ENCODE data around the gene KAT5. TPM values are rescaled to one million over a fixed set of nuclear protein-coding genes. Genes with fewer than 3 reads are reported as not detected.
"Not testable (repeated sequence)": the region's sequence is repeated elsewhere in the genome, so short reads cannot be mapped to it uniquely, and the experiment has no call there.

Gene KAT5
- polyA plus RNA-seq, 3 donors, result 66.1 to 73.8 (median 72.0) TPM

- DNase-seq (ENCODE audit: extremely low read depth in 1 of 11, low read depth in 9 of 11, low spot score in 4 of 11), result no peak
Measured at GRCh38 chr11:65700399-65700798, 11.7 kb upstream of the KAT5 start.

DNA sequence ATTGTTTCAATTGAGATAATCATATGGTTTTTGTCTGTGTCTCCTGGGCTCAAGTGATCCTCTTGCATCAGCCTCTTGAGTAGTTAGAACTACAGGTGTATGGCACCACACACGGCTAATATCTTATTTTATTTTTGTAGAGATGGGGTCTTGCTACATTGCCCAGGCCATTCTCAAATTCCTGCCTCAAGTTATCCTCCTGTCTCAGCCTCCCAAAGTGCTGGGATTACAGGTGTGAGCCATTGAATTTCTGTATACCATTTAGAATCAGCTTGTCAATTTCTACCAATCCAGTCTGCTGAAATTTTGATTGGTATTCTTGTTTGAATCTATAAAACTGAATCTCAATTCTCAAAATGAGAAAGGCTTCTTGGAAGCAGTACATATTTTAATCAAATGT is 10.4 kb upstream of the KAT5 start:
- no peak for DNase-seq (ENCODE audit: extremely low read depth in 1 of 11, low read depth in 9 of 11, low spot score in 4 of 11)

- no peak for DNase-seq (ENCODE audit: extremely low read depth in 1 of 11, low read depth in 9 of 11, low spot score in 4 of 11)
Measured at GRCh38 chr11:65703846-65704245, 8.2 kb upstream of the KAT5 start.

DNA sequence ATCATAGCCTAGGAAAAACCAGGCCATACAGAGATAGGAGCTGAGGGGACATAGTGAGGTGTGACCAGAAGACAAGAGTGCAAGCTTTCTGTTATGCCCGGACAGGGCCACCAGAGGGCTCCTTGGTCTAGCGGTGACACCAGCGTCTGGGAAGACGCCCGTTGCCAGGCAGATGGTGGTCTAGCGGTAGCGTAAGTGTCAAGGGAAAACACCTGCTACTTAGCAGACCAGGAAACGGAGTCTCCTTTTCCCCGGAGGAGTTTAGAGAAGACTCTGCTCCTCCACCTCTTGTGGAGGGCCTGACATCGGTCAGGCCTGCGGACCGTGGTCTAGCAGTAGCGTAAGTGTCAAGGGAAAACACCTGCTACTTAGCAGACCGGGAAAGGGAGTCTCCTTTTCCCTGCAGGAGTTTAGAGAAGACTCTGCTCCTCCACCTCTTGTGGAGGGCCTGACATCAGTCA is 5.7 kb upstream of the KAT5 start:
- DNase-seq (ENCODE audit: extremely low read depth in 1 of 11, low read depth in 9 of 11, low spot score in 4 of 11), result not testable (repeated sequence)

- not testable (repeated sequence) for DNase-seq (ENCODE audit: extremely low read depth in 1 of 11, low read depth in 9 of 11, low spot score in 4 of 11)
Measured at GRCh38 chr11:65707002-65707401, 5.0 kb upstream of the KAT5 start.

DNA sequence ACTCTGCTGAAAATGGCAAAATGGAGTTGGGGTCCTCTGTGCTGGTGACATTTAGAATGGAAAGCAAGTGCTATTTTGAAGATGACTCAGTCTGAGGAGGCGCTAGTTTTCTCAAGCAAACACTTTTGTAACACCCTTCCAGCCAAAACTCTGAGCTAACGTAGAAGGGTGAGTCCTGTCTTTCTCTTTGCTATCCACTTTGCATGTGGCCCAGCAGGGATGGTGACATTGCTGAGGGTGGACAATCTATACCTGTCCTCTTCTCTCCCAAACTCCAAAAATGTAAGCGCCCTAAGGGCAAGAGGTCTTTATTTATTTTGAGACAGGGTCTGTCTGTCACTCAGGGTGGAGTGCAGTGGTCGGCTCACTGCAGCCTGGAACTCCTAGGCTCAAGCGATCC is 3.6 kb upstream of the KAT5 start:
- DNase-seq (ENCODE audit: extremely low read depth in 1 of 11, low read depth in 9 of 11, low spot score in 4 of 11), result no peak

DNA sequence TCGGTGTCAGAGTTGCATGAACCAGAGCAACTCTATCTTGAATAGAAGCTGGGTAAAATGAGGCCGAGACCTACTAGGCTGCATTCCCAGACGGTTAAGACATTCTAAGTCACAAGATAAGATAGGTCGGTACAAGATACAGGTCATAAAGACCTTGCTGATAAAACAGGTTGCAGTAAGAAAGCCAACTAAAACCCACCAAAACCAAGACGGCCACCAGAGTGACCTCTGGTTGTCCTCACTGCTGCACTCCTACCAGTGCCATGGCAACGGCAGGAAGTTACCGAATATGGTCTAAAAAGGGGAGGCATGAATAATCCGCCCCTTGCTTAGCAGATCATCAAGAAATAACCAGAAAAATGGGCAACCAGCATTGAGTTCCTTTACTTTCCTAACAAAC is 2.4 kb upstream of the KAT5 start:
- no peak for DNase-seq (ENCODE audit: extremely low read depth in 1 of 11, low read depth in 9 of 11, low spot score in 4 of 11)

- DNase-seq (ENCODE audit: extremely low read depth in 1 of 11, low read depth in 9 of 11, low spot score in 4 of 11), result no peak
Measured at GRCh38 chr11:65710421-65710820, 1.6 kb upstream of the KAT5 start.

DNA sequence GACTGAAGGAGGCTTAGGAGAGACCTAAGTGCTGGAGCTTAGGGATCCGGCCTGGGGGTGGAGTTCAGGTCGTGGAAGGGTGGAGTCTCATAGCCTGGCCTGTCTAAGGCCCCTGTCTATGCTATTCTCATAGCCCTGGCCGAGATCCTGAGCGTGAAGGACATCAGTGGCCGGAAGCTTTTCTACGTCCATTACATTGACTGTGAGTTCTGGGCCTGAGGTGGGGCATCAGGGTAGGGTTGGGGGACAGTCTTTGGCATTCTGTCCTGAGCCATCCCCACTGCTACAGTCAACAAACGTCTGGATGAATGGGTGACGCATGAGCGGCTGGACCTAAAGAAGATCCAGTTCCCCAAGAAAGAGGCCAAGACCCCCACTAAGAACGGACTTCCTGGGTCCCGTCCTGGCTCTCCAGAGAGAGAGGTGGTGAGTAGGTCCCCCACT is 603 bp downstream of the KAT5 start:
- DNase-seq (ENCODE audit: extremely low read depth in 1 of 11, low read depth in 9 of 11, low spot score in 4 of 11), result no peak

DNA sequence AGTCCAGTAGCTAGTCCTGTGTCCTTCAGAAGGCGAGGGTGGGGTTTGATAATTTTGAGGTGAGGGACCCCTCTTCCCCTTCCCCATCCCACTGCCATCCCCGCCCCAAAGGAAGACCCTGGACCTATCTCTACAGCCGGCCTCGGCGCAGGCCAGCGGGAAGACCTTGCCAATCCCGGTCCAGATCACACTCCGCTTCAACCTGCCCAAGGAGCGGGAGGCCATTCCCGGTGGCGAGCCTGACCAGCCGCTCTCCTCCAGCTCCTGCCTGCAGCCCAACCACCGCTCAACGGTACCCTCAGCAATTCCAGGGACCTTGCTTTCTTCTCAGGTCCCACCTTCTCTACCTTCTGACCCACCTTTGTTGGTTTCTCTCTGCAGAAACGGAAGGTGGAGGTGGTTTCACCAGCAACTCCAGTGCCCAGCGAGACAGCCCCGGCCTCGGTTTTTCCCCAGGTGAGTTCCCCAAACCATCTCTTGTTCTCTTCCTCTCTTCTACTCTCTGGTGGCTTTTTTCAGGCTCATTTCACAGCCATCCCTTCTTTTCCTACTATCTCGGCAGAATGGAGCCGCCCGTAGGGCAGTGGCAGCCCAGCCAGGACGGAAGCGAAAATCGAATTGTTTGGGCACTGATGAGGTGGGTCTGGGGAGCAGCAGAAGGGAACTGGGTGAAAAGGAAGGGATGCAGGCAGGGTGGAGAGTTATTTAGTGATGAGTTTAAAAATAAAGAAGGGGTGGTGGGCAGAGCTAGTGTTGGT is 1.3 kb downstream of the KAT5 start:
- no peak for DNase-seq (ENCODE audit: extremely low read depth in 1 of 11, low read depth in 9 of 11, low spot score in 4 of 11)

GRCh38 chr11:65714433-65714832 is 2.4 kb downstream of the KAT5 start:
- DNase-seq (ENCODE audit: extremely low read depth in 1 of 11, low read depth in 9 of 11, low spot score in 4 of 11), result no peak

GRCh38 chr11:65716302-65716701 is 4.2 kb downstream of the KAT5 start:
- no peak for DNase-seq (ENCODE audit: extremely low read depth in 1 of 11, low read depth in 9 of 11, low spot score in 4 of 11)

DNA sequence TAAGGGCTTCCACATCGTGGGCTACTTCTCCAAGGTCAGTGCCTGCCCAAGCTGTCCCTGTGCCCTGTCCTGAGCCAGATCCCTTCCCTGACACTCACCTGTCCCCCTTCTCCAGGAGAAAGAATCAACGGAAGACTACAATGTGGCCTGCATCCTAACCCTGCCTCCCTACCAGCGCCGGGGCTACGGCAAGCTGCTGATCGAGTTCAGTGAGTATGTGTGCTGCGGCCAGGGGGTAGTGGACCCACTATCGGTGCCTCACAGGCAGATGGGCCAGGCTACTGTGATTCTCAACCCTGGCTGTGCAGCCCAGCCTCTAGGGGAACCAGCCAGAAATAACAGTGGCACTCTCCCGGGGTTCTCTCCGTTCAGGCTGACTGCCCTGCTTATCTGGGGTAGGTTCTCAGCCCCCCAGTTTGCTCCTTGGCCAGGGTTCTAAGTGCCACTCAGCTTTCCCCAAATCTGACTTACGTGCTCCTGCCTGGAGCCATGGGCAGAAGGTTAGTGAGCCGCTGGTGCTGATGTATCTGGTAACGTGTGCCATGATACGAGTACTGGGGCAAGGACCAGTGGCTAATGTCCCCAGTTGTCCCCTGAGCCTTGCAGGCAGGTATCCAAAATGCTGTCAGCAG is 4.8 kb downstream of the KAT5 start:
- DNase-seq (ENCODE audit: extremely low read depth in 1 of 11, low read depth in 9 of 11, low spot score in 4 of 11), result no peak

DNA sequence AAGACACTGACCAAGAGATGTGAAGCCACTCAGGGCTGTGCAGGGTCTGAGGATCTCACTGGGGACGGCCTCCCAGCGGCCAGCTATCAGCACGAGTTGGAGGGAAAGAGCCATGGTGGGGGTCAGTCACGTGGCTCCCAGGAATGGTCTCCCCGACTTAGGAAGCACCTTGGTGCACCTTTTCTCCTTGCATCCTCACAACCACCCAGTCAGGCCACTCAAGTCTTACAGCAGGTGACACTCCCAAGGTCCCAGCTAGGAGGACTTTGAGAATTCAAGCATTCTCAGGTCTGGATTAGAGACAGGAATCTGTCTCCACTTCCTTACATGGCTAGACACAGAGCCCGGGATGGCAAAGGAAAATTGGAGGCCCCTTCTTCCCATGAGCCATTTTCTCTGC is 5.9 kb downstream of the KAT5 start:
- DNase-seq (ENCODE audit: extremely low read depth in 1 of 11, low read depth in 9 of 11, low spot score in 4 of 11), result no peak

- no peak for DNase-seq (ENCODE audit: extremely low read depth in 1 of 11, low read depth in 9 of 11, low spot score in 4 of 11)
Measured at GRCh38 chr11:65718531-65718930, 6.5 kb downstream of the KAT5 start.

DNA sequence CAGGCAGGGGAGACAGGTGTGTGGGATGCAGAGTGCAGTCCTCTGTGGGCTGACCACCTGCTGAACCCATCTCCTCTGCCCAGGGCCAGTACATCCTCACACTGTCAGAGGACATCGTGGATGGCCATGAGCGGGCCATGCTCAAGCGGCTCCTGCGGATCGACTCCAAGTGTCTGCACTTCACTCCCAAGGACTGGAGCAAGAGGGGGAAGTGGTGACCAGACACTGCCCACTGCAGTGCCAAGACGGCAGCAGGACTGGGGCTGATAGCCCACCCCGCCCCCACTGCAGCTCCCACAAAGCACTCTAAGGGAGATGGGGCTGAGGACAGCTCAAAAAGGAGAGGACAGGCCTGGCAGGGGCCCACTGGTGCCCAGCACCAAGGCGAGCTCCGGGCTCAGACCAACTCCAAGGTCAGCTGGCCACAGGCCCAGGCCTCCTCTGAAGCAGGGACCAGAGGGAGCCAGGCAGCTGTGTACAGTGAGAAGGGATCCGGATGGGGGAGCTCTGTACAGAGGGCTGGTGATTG is 7.0 kb downstream of the KAT5 start:
- DNase-seq (ENCODE audit: extremely low read depth in 1 of 11, low read depth in 9 of 11, low spot score in 4 of 11), result no peak

DNA sequence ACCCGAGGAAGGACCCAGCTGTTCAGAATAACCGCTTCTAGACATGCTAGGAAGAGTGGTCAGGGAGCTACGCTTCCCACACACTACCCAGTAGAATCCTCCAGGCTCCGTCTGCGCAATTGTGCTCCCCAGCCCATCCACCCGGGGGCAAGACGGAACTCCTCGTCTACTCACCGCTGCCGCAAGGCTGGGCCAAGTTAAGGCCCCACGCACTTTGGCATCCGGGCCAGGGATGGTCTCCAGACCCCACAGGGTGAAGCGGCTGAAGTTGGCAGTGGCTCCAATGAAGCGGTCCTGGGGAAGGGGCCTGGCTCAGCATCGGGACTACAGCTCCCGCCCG is 7.8 kb downstream of the KAT5 start:
- DNase-seq (ENCODE audit: extremely low read depth in 1 of 11, low read depth in 9 of 11, low spot score in 4 of 11), result no peak

- peak; percentile 68 to 85 (median 80) for DNase-seq (ENCODE audit: extremely low read depth in 1 of 11, low read depth in 9 of 11, low spot score in 4 of 11)
Measured at GRCh38 chr11:65720211-65720934, 8.3 kb downstream of the KAT5 start, which contains the start of gene RNASEH2C. RNASEH2C (minus strand) TSS chr11:65720798; CDS start chr11:65720758, 40 bp downstream.

DNA sequence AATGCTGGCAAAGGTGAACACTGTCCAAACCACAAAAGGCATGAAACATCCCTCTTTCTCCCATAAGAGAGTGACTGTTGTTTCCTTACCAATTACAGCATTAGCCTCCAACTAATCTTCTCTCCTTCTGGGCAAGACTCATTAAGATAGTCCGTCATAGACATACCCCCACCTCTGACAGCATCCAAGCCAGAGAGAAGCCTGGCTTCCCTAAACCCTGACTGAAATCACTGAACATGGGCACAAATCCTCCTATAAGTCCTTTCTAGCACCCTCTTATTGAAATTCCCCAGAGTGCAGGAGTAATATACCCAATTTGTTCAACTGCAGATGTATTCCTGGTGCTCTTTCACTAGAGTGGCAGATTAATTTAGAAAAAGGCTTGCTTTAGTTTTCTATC is 10.2 kb downstream of the KAT5 start:
- DNase-seq (ENCODE audit: extremely low read depth in 1 of 11, low read depth in 9 of 11, low spot score in 4 of 11), result no peak

DNA sequence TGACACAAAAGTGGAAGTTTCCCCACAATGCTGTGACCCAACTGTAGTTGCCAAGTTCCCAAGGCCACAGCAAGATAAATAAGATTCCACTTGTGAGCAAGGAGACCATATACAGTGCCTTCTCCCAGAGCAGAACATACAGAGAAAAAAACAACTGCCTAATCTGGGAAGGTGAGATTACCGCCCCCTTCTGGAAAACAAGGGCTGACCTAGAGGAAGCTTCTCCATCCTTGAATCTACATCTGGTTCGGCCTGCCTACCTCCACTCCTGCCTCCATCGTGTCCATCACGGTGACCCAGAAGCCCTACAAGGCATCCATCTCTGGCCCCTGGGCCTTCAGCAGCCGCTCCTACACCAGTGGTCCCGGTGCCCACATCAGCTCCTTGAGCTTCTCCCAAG is 14.6 kb downstream of the KAT5 start:
- no peak for DNase-seq (ENCODE audit: extremely low read depth in 1 of 11, low read depth in 9 of 11, low spot score in 4 of 11)

All from renal cortex interstitium (tissue), 11 donors.